HEK293 (cell line): ENCODE data around the gene LDLRAD2.

Experiments used
- CTCF ChIA-PET: fragments of 350-600 bp; formaldehyde crosslinking; extraction: SDS; loops from one replicate; lab custom pipeline; 2021; ENCODE audit warnings: antibody characterized with exemption; lab: Yijun Ruan, JAX
- POLR2A ChIA-PET: fragments of 300-600 bp; formaldehyde crosslinking; extraction: SDS; loops from one replicate; lab custom pipeline; 2020; ENCODE audit warnings: antibody characterized with exemption, inconsistent platforms; lab: Yijun Ruan, JAX
- H3K27ac ChIP-seq: fragments of 200-500 bp; sonication (Bioruptor generic); 2 replicates; pipeline ENCODE4 v1.5.1; 2014; ENCODE audit warnings: low read depth, low read length, control low read depth, inconsistent platforms; ENCODE audit errors: extremely low read depth
- H3K36me3 ChIP-seq, 2 experiments: fragments of 200-500 bp in 1 of 2; sonication (Bioruptor generic) in 1 of 2; 1 replicate in 1 of 2; 2 replicates in 1 of 2; pipeline ENCODE4 v1.5.1; 2014 to 2017; ENCODE audit warnings: inconsistent platforms in 2 of 2, low read length in 2 of 2; ENCODE audit not compliant: control insufficient read depth in 2 of 2, insufficient read depth in 1 of 2
- H3K4me1 ChIP-seq: fragments of 200-500 bp; sonication (Bioruptor generic); 2 replicates; pipeline ENCODE4 v1.5.1; 2014; ENCODE audit warnings: mild to moderate bottlenecking, low read length, inconsistent platforms; ENCODE audit not compliant: control insufficient read depth, insufficient read depth
- H3K4me3 ChIP-seq: 2 replicates; pipeline ENCODE4 v1.5.1; 2011; ENCODE audit warnings: low read depth, mild to moderate bottlenecking, control low read depth, low read length, moderate library complexity
- H3K9me3 ChIP-seq: fragments of 200-500 bp; sonication (Bioruptor generic); 2 replicates; pipeline ENCODE4 v1.5.1; 2014; ENCODE audit warnings: low read depth, low read length, inconsistent platforms; ENCODE audit not compliant: control insufficient read depth, insufficient read depth
- EGR2 ChIP-seq: fragments of 450-650 bp; formaldehyde crosslinking; IDR thresholded peaks from 2 replicates; pipeline ENCODE4 v1.5.1; 2016; ENCODE audit warnings: low read depth, missing biosample characterization, missing genetic modification characterization
- SETDB1 ChIP-seq: IDR thresholded peaks from one replicate; pipeline ENCODE4 v1.6.1; 2017; ENCODE audit warnings: mild to moderate bottlenecking, low read length, moderate library complexity, mixed read lengths; ENCODE audit not compliant: insufficient read length
- ZFHX2 ChIP-seq: fragments of 450-650 bp; formaldehyde crosslinking; conservative IDR thresholded peaks from 2 replicates; pipeline ENCODE4 v1.5.1; 2016; ENCODE audit warnings: missing biosample characterization, missing genetic modification characterization
- ZFP41 ChIP-seq: fragments of 450-650 bp; formaldehyde crosslinking; IDR thresholded peaks from 2 replicates; pipeline ENCODE4 v1.5.1; 2016; ENCODE audit warnings: missing biosample characterization, missing genetic modification characterization, borderline replicate concordance
- ZNF10 ChIP-seq: fragments of 450-650 bp; formaldehyde crosslinking; IDR thresholded peaks from 2 replicates; pipeline ENCODE4 v1.5.1; 2017; ENCODE audit warnings: missing biosample characterization, missing genetic modification characterization
- ZNF148 ChIP-seq: fragments of 450-650 bp; formaldehyde crosslinking; IDR thresholded peaks from 2 replicates; pipeline ENCODE4 v1.5.0; 2017; ENCODE audit warnings: missing biosample characterization, missing genetic modification characterization, borderline replicate concordance
- ZNF280D ChIP-seq: fragments of 450-650 bp; formaldehyde crosslinking; IDR thresholded peaks from 2 replicates; pipeline ENCODE4 v1.5.1; 2016; ENCODE audit warnings: missing biosample characterization, missing genetic modification characterization
- ZNF433 ChIP-seq: fragments of 450-650 bp; formaldehyde crosslinking; IDR thresholded peaks from 2 replicates; pipeline ENCODE4 v1.5.1; 2016; ENCODE audit warnings: missing biosample characterization, missing genetic modification characterization, low read depth
- ZNF596 ChIP-seq: fragments of 450-650 bp; IDR thresholded peaks from 2 replicates; pipeline ENCODE4 v1.5.0; 2018; ENCODE audit warnings: missing biosample characterization, mild to moderate bottlenecking, missing genetic modification characterization, moderate library complexity
- ZNF600 ChIP-seq: fragments of 450-650 bp; formaldehyde crosslinking; IDR thresholded peaks from 2 replicates; pipeline ENCODE4 v1.5.1; 2016; ENCODE audit warnings: missing biosample characterization, missing genetic modification characterization
- ZNF658 ChIP-seq: fragments of 450-650 bp; formaldehyde crosslinking; IDR thresholded peaks from 2 replicates; pipeline ENCODE4; 2016; ENCODE audit warnings: missing biosample characterization, missing genetic modification characterization
- ZNF701 ChIP-seq: fragments of 450-650 bp; formaldehyde crosslinking; IDR thresholded peaks from 2 replicates; pipeline ENCODE4 v1.5.1; 2016; ENCODE audit warnings: missing biosample characterization, missing genetic modification characterization
- ZNF768 ChIP-seq: fragments of 450-650 bp; formaldehyde crosslinking; IDR thresholded peaks from 2 replicates; pipeline ENCODE4 v1.5.1; 2018; ENCODE audit warnings: missing biosample characterization, mild to moderate bottlenecking, missing genetic modification characterization
- ZNF785 ChIP-seq: fragments of 450-650 bp; formaldehyde crosslinking; IDR thresholded peaks from 2 replicates; pipeline ENCODE4 v1.5.1; 2016; ENCODE audit warnings: missing biosample characterization, missing genetic modification characterization
- TF ChIP-seq, protein P1 (sequence below): fragments of 450-650 bp; formaldehyde crosslinking; IDR thresholded peaks from 2 replicates; pipeline ENCODE4 v1.5.1; 2016; ENCODE audit warnings: missing biosample characterization, missing genetic modification characterization

The LDLRAD2 gene

DNA sequence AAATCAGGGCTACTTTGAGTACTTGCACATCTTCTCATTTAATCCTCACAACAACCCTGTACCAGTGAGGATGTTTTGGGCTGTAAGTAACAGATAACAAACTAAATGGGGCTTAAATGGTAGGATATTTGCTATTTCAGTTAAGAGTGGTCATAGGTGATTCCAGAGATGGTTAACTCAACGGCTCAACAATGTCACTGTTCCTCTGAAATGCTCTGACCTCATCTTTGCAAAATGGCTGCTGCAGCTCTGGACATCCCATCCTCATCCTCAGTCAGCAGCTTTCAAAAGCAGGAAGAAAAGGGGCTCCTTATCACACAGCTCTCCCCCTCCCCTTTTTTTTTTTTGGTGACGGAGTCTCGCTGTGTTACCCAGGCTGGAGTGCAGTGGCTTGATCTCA, 1.5 kb downstream of the LDLRAD2 start (continued):
- TF ChIP-seq SETDB1 = peak; percentile 61
- no peak for TF ChIP-seq ZNF701 (tag by site-specific recombination)
- TF ChIP-seq, protein P1, sequence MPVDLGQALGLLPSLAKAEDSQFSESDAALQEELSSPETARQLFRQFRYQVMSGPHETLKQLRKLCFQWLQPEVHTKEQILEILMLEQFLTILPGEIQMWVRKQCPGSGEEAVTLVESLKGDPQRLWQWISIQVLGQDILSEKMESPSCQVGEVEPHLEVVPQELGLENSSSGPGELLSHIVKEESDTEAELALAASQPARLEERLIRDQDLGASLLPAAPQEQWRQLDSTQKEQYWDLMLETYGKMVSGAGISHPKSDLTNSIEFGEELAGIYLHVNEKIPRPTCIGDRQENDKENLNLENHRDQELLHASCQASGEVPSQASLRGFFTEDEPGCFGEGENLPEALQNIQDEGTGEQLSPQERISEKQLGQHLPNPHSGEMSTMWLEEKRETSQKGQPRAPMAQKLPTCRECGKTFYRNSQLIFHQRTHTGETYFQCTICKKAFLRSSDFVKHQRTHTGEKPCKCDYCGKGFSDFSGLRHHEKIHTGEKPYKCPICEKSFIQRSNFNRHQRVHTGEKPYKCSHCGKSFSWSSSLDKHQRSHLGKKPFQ (tag by site-specific recombination) = no peak
- TF ChIP-seq ZNF10 (tag by site-specific recombination) = no peak
- TF ChIP-seq ZNF433 = no peak
- TF ChIP-seq ZNF596 (tag by site-specific recombination) = no peak
- 0 out of 2 replicates have a peak, but pooled peaks have one; percentile 63 for TF ChIP-seq ZNF280D (tag by site-specific recombination)

DNA sequence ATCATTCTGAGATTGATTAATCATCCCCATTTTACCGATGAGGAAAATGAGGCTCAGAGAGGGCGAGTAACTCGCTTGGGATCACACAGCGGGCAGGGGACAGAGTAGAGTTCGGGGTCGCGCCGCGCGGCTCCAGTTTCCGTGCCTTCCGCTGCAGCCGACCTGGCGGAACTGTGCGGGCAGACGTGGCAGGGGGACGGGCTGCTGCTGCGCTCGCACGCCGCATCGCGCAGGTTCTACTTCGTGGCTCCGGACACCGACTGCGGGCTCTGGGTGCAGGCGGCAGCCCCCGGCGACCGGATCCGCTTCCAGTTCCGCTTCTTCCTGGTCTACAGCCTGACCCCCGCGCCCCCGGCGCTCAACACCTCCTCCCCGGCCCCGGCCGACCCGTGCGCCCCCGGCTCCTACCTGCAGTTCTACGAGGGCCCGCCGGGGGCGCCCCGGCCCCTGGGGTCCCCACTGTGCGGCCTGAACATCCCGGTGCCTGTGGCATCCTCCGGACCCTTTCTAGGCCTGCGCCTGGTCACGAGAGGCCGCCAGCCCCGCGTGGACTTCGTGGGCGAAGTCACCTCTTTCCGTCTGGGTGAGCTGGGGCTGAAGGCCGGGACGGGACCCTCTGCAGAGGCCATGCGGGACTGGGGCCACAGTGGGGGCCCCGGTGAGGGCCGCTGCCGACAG, 2.3 kb downstream of the LDLRAD2 start:
- no peaks in the 10 kb centered on the region for H3K9me3 ChIP-seq
- no peak overlapping the region for H3K27ac ChIP-seq

GRCh38 chr1:21814981-21815582, 3.0 kb downstream of the LDLRAD2 start:
- no peak overlapping the region for H3K27ac ChIP-seq
- H3K4me1 ChIP-seq = no peaks in the 10 kb centered on the region
- H3K36me3 ChIP-seq = no peaks in the 10 kb centered on the region
- no peaks in the 10 kb centered on the region for H3K9me3 ChIP-seq
- peak; percentile 99 for TF ChIP-seq ZFHX2 (tag by site-specific recombination)
- TF ChIP-seq ZFP41 (tag by site-specific recombination) = no peak
- peak; percentile 40; the same call in 1 of the 2 replicates for TF ChIP-seq ZNF658
- TF ChIP-seq ZNF785 (tag by site-specific recombination) = no peak
- TF ChIP-seq, protein P1 (tag by site-specific recombination) = peak; percentile 84
- peak; percentile 62; the same call in 1 of the 2 replicates for TF ChIP-seq ZNF600 (tag by site-specific recombination)
- peak; percentile 99 for TF ChIP-seq EGR2 (tag by site-specific recombination)
- H3K4me3 ChIP-seq = no peak overlapping the region
- CTCF ChIA-PET = no interaction called here
- POLR2A ChIA-PET = no interaction called here

More for the DNA sequence above, 2.3 kb downstream of the LDLRAD2 start:
- no peaks in the 10 kb centered on the region for H3K4me1 ChIP-seq
- H3K36me3 ChIP-seq = no peaks in the 10 kb centered on the region
- ChIA-PET POLR2A (no interaction called here), CTCF (no interaction called here)
- TF ChIP-seq ZNF768 (tag by site-specific recombination) (peak; percentile 59; the same call in 1 of the 2 replicates), ZNF148 (tag by site-specific recombination) (no peak)
- H3K4me3 ChIP-seq = no peak overlapping the region
